Measurements from ENCODE around the gene CKMT1A.
"Not testable (repeated sequence)": the region's sequence is repeated elsewhere in the genome, so short reads cannot be mapped to it uniquely, and the experiment has no call there.

Gene CKMT1A

DNA sequence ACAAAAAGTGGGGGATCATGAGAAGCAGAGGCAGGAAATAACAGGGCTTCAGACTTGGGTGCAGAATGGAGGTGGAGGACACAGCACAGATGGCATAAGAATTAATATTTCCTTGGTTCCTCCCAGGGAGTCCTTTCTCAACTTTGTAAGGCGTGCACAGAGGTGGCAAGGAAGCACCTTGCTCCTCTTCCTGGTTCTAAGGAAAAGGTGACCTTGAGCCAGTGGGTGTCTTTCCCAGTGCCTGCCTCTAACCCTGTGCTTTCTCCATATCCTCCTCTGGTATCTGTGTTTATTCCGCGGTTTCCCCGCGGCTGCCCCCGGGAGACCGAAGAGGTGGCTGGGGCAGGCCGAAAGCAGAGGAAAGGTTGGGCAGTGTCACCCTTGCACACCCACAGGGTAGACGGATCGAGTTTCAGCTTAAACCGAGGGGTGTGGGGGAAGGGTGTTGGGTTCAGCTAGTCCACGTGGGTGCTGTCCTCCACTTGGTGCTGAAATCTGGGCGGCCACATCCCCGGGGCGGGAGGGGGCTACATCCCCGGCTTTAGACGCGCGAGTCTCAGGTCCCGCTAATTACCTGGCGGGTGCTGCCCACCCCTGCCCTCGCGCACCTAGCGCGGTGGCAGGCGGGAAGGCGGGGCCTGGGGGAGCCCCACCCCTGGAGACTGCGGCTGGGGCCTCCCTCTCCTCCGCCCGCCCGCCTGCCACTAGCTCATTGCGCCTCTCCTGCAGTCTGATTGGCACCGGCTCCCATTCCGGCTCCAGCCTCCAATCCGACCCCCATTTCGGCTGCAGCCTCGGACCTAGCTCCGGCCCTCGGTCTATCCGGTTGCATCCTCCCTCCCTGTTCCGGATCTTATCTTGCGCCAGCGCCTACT lies at the start of gene CKMT1A:
CKMT1A (plus strand) TSS at position 712 of the 875 bp plus-strand sequence. CDS start 192 bp downstream, outside the sequence.
- not testable (repeated sequence) for H3K9me2 ChIP-seq (replicated peaks; ENCODE audit: insufficient read depth, low read length); H4K20me1 ChIP-seq (ENCODE audit: insufficient read depth, low read length); H2AFZ ChIP-seq (ENCODE audit: low read length); DNase-seq; H3K9me3 ChIP-seq (replicated peaks; ENCODE audit: insufficient read depth, low read length); H3K27ac ChIP-seq (ENCODE audit: low read length); H3K4me3 ChIP-seq (ENCODE audit: low read length); H3K79me2 ChIP-seq (ENCODE audit: low read length); H3K9ac ChIP-seq (ENCODE audit: low read length); H3K4me1 ChIP-seq (ENCODE audit: low read length); H3K27me3 ChIP-seq (replicated peaks; ENCODE audit: insufficient read depth, low read length); H3K4me2 ChIP-seq (ENCODE audit: low read depth, low read length); H3K36me3 ChIP-seq (replicated peaks; ENCODE audit: insufficient read depth, low read length); H3F3A ChIP-seq (ENCODE audit: insufficient read depth, low read length)

DNA sequence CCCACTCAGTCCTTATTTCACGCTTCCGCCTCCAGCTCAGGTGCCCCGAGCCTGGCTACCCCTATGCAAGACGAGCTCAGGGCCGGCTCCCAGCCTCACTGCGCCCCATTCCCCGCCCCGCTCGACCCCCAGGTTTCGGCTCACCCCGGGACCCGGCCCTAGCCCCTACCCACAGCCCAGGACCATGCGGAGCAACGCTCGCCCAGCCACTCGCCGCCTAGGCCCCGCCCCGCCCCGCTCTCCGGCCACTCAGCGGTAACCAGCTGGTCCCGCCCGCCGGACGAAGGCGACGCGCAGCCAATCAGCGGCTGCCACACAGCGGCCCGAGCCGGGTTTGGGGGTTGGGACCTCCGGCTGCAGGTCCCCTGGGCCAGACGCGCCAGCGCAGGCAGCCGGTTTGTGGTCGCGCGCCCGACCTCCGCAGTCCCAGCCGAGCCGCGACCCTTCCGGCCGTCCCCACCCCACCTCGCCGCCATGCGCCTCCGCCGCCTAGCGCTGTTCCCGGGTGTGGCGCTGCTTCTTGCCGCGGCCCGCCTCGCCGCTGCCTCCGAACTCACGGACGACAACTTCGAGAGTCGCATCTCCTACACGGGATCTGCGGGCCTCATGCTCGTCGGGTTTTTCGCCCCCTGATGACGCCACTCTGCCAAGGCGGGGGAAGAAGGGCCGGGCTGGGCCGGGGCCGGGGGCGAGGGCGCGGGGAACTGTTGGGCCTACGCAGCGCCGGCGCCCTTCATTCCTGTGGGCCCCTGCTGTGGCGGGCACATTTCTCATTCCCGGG lies 44.8 kb upstream of the CKMT1A start, which contains the start of gene CATSPER2:
CATSPER2 (minus strand) TSS at position 196 of the 781 bp plus-strand sequence. CDS start 783 bp downstream, outside the sequence.
- TF ChIP-seq, protein P1, sequence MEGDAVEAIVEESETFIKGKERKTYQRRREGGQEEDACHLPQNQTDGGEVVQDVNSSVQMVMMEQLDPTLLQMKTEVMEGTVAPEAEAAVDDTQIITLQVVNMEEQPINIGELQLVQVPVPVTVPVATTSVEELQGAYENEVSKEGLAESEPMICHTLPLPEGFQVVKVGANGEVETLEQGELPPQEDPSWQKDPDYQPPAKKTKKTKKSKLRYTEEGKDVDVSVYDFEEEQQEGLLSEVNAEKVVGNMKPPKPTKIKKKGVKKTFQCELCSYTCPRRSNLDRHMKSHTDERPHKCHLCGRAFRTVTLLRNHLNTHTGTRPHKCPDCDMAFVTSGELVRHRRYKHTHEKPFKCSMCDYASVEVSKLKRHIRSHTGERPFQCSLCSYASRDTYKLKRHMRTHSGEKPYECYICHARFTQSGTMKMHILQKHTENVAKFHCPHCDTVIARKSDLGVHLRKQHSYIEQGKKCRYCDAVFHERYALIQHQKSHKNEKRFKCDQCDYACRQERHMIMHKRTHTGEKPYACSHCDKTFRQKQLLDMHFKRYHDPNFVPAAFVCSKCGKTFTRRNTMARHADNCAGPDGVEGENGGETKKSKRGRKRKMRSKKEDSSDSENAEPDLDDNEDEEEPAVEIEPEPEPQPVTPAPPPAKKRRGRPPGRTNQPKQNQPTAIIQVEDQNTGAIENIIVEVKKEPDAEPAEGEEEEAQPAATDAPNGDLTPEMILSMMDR (IDR thresholded peaks at IDR 0.05; ENCODE audit: low read length): no peak
- TF ChIP-seq EZH2phosphoT487 (IDR thresholded peaks at IDR 0.05; ENCODE audit: low read length): no peak
- H3K9me2 ChIP-seq (replicated peaks; ENCODE audit: insufficient read depth, low read length): no peaks in the 10 kb centered on the region
- DNase-seq: no peak
- H3K27ac ChIP-seq (ENCODE audit: low read length): no peak within 1 kb of the TSS
- H3K4me1 ChIP-seq (ENCODE audit: low read length): no peaks in the 10 kb centered on the region
- no peak within 1 kb of the TSS for H3K9ac ChIP-seq (ENCODE audit: low read length)
- H3K4me2 ChIP-seq (ENCODE audit: low read depth, low read length): no peak within 1 kb of the TSS
- no peaks in the 10 kb centered on the region for H3K27me3 ChIP-seq (replicated peaks; ENCODE audit: insufficient read depth, low read length)
- H3K4me3 ChIP-seq (ENCODE audit: low read length): no peak within 1 kb of the TSS
- H2AFZ ChIP-seq (ENCODE audit: low read length): no peak within 1 kb of the TSS
- no peaks in the 10 kb centered on the region for H3F3A ChIP-seq (ENCODE audit: insufficient read depth, low read length)
- no peaks in the 10 kb centered on the region for H3K79me2 ChIP-seq (ENCODE audit: low read length)
- H3K9me3 ChIP-seq (replicated peaks; ENCODE audit: insufficient read depth, low read length): no peaks in the 10 kb centered on the region
- H4K20me1 ChIP-seq (ENCODE audit: insufficient read depth, low read length): no peaks in the 10 kb centered on the region
- no peaks in the 10 kb centered on the region for H3K36me3 ChIP-seq (replicated peaks; ENCODE audit: insufficient read depth, low read length)

DNA sequence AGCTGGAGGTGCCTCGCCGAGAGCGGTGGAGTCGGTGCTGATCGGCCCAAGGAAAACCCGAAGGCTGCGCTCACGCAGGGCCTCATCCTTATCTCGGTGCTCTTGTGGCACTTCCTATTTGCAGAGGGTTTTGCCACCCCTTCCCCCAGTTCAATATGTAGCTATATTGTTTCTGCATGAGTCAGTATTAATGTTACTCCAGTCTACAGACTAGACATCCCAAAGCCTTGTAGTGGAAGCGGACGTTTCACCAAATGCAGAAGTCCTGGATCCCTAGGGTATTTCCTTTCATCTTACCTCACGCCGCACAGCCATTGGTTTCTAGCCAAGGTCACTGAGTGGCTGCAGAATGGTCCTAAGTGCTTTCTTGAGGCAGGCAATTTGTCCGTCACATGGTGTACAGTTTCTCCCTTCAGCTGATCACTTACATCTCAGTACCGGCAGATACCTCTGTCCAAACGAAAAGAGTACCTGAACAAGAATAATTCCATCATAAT lies 44.2 kb upstream of the CKMT1A start:
- not testable (repeated sequence) for H3K4me1 ChIP-seq (ENCODE audit: low read length); H2AFZ ChIP-seq (ENCODE audit: low read length); DNase-seq

DNA sequence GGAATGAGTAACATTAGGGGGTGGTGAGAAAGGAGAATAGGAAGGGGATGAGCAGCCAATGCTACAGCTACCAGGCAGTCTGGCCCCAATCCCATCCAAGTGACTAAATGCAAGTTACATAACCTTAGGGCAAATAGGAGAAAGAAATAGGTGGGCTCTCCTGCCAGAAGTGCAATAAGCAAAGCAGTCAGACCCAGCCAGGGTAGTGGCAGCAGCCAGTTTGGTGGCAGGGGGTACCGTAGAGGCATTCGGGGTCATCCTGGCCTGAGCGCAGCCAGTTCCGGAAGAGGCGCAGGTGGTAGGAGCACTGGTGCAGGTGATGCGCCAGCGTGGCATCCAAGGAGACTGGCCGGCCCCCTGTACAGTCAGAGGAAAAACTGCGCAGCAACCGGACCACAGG lies 33.9 kb upstream of the CKMT1A start:
- H2AFZ ChIP-seq (ENCODE audit: low read length); H3F3A ChIP-seq (ENCODE audit: insufficient read depth, low read length); H3K36me3 ChIP-seq (replicated peaks; ENCODE audit: insufficient read depth, low read length); H3K79me2 ChIP-seq (ENCODE audit: low read length); H3K9ac ChIP-seq (ENCODE audit: low read length); H3K27ac ChIP-seq (ENCODE audit: low read length); H4K20me1 ChIP-seq (ENCODE audit: insufficient read depth, low read length); H3K4me2 ChIP-seq (ENCODE audit: low read depth, low read length); H3K4me1 ChIP-seq (ENCODE audit: low read length); H3K9me2 ChIP-seq (replicated peaks; ENCODE audit: insufficient read depth, low read length); DNase-seq; H3K4me3 ChIP-seq (ENCODE audit: low read length); H3K27me3 ChIP-seq (replicated peaks; ENCODE audit: insufficient read depth, low read length); H3K9me3 ChIP-seq (replicated peaks; ENCODE audit: insufficient read depth, low read length): not testable (repeated sequence)

More for the DNA sequence above, 44.2 kb upstream of the CKMT1A start:
- H4K20me1 ChIP-seq (ENCODE audit: insufficient read depth, low read length); H3K27ac ChIP-seq (ENCODE audit: low read length); H3K9ac ChIP-seq (ENCODE audit: low read length); H3F3A ChIP-seq (ENCODE audit: insufficient read depth, low read length); H3K36me3 ChIP-seq (replicated peaks; ENCODE audit: insufficient read depth, low read length); H3K27me3 ChIP-seq (replicated peaks; ENCODE audit: insufficient read depth, low read length); H3K9me3 ChIP-seq (replicated peaks; ENCODE audit: insufficient read depth, low read length); H3K4me3 ChIP-seq (ENCODE audit: low read length); H3K79me2 ChIP-seq (ENCODE audit: low read length); H3K4me2 ChIP-seq (ENCODE audit: low read depth, low read length); H3K9me2 ChIP-seq (replicated peaks; ENCODE audit: insufficient read depth, low read length): not testable (repeated sequence)

DNA sequence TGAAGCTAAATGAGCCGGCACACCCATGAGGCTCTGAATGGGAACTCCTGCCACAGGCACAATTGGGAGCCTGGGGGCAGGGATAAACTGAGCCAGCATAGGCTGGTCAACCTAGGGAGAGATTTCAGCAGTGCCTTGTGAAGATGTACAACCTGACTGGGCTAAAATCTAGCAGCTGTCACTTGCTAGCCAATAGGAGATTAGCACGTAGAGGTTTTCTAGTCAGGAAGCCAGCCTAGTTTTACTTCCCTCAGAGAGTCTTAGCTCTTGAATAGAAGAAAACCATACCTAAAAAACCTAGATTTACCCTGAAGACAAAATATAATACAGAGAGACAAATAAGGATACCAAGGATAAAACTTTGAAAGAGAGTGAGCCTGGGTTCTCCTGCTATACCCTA lies 31.4 kb upstream of the CKMT1A start:
- not testable (repeated sequence) for H3K4me3 ChIP-seq (ENCODE audit: low read length); H3K9me2 ChIP-seq (replicated peaks; ENCODE audit: insufficient read depth, low read length); H2AFZ ChIP-seq (ENCODE audit: low read length); H3K9me3 ChIP-seq (replicated peaks; ENCODE audit: insufficient read depth, low read length); H3K4me1 ChIP-seq (ENCODE audit: low read length); H3K36me3 ChIP-seq (replicated peaks; ENCODE audit: insufficient read depth, low read length); H3K4me2 ChIP-seq (ENCODE audit: low read depth, low read length); H4K20me1 ChIP-seq (ENCODE audit: insufficient read depth, low read length); H3K27me3 ChIP-seq (replicated peaks; ENCODE audit: insufficient read depth, low read length); DNase-seq; H3F3A ChIP-seq (ENCODE audit: insufficient read depth, low read length); H3K27ac ChIP-seq (ENCODE audit: low read length); H3K9ac ChIP-seq (ENCODE audit: low read length); H3K79me2 ChIP-seq (ENCODE audit: low read length)

DNA sequence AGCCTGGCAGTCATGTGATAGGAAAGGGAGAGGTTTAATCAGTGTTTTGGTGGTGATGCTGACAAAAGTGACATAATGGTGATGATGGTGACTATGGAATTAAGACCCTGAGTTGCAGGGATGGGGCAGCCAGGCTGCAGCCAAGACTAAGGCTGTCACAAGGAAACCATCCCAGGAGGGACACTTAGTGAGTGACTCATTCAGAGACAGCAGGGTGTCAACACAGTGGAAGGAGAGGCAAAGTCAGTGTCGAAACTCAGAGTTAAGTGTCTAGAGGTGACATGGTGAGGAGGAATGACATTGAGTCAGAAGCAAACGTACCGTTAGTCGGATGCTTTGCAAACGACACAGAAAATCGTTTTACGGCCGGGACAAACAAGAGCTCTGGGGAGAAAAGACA lies 30.3 kb upstream of the CKMT1A start:
- not testable (repeated sequence) for H3K27me3 ChIP-seq (replicated peaks; ENCODE audit: insufficient read depth, low read length); DNase-seq; H2AFZ ChIP-seq (ENCODE audit: low read length); H4K20me1 ChIP-seq (ENCODE audit: insufficient read depth, low read length); H3F3A ChIP-seq (ENCODE audit: insufficient read depth, low read length); H3K4me1 ChIP-seq (ENCODE audit: low read length); H3K4me2 ChIP-seq (ENCODE audit: low read depth, low read length); H3K9me2 ChIP-seq (replicated peaks; ENCODE audit: insufficient read depth, low read length); H3K36me3 ChIP-seq (replicated peaks; ENCODE audit: insufficient read depth, low read length); H3K9ac ChIP-seq (ENCODE audit: low read length); H3K27ac ChIP-seq (ENCODE audit: low read length); H3K9me3 ChIP-seq (replicated peaks; ENCODE audit: insufficient read depth, low read length); H3K4me3 ChIP-seq (ENCODE audit: low read length); H3K79me2 ChIP-seq (ENCODE audit: low read length)

DNA sequence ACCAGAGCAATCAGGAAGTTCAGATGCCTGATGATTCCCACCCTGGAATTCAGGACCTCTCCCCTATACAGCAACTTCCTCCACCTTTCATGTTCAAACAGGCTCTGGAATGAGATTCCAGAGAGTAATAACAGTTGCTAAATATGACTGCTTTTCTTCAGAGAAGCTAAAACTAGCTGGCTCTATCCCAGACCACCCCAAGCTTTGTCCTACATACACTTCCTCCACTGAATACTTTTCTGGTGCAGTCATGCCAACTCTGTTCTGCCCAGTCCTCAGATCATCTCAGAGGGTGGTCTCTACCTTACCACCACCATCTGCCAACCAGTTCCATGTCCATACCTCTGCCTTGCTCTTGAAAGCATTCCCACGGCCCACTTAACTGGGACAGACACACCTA lies 27.5 kb upstream of the CKMT1A start:
- H3K36me3 ChIP-seq (replicated peaks; ENCODE audit: insufficient read depth, low read length); H3K9ac ChIP-seq (ENCODE audit: low read length); H2AFZ ChIP-seq (ENCODE audit: low read length); H3K4me3 ChIP-seq (ENCODE audit: low read length); H4K20me1 ChIP-seq (ENCODE audit: insufficient read depth, low read length); H3K27ac ChIP-seq (ENCODE audit: low read length); H3K4me1 ChIP-seq (ENCODE audit: low read length); H3K4me2 ChIP-seq (ENCODE audit: low read depth, low read length); H3K27me3 ChIP-seq (replicated peaks; ENCODE audit: insufficient read depth, low read length); H3K9me2 ChIP-seq (replicated peaks; ENCODE audit: insufficient read depth, low read length); H3F3A ChIP-seq (ENCODE audit: insufficient read depth, low read length); H3K9me3 ChIP-seq (replicated peaks; ENCODE audit: insufficient read depth, low read length); DNase-seq; H3K79me2 ChIP-seq (ENCODE audit: low read length): not testable (repeated sequence)

Measured in MM.1S (cell line).